ENCODE results near the gene CTXND1.

The CTXND1 gene

GRCh38 chr15:80285379-80285778 is 33.4 kb upstream of the CTXND1 start:
- no peak overlapping the region for H2BK120ac ChIP-seq (ENCODE audit: low read depth, low read length)
- H2BK12ac ChIP-seq (ENCODE audit: low read length in 2 of 2) = no peak overlapping the region
- H4K91ac ChIP-seq (ENCODE audit: low read length) = no peak overlapping the region
- no peak for DNase-seq
- H3K9ac ChIP-seq (ENCODE audit: low read length) = no peak overlapping the region
- no peaks in the 10 kb centered on the region for H3K79me1 ChIP-seq (replicated peaks; ENCODE audit: low read length, poor library complexity, severe bottlenecking)
- 89% methylated on average over 6 of the region's 8 CpGs for WGBS
- no peak overlapping the region for H2BK5ac ChIP-seq (ENCODE audit: low read depth, low read length, poor library complexity, severe bottlenecking)
- no peak overlapping the region for H4K8ac ChIP-seq (ENCODE audit: low read length)
- no peak overlapping the region for H3K23ac ChIP-seq (ENCODE audit: low read length in 2 of 2)
- H3K18ac ChIP-seq (ENCODE audit: low read depth in 1 of 2, low read length in 2 of 2) = no peak overlapping the region
- no peaks in the 10 kb centered on the region for H3K9me3 ChIP-seq (ENCODE audit: control insufficient read depth, low read length)
- no peak overlapping the region for H3K4me2 ChIP-seq (ENCODE audit: low read length, poor library complexity, severe bottlenecking)
- H3K36me3 ChIP-seq (ENCODE audit: control insufficient read depth in 1 of 2, insufficient read depth in 2 of 2, low read depth in 1 of 2, low read length in 2 of 2) = no peaks in the 10 kb centered on the region
- no peak overlapping the region for H2BK15ac ChIP-seq (ENCODE audit: low read depth, poor library complexity, severe bottlenecking)
- no peak overlapping the region for H3K4me3 ChIP-seq (ENCODE audit: insufficient read depth in 1 of 2, low read depth in 1 of 2, low read length in 2 of 2)
- H3K27me3 ChIP-seq (ENCODE audit: control insufficient read depth in 1 of 2, insufficient read depth in 1 of 2, low read length in 2 of 2) = peaks cover 14 to 50% of the 10 kb centered on the region in 2 experiments
- no peaks in the 10 kb centered on the region for H3K4me1 ChIP-seq (ENCODE audit: control insufficient read depth, insufficient read depth, low read depth, low read length)
- no peak overlapping the region for H3K14ac ChIP-seq (ENCODE audit: low read length in 2 of 2)
- H2AK5ac ChIP-seq (ENCODE audit: low read length, severe bottlenecking) = no peak overlapping the region
- H2AFZ ChIP-seq (ENCODE audit: low read depth, low read length) = no peak overlapping the region
- no peak overlapping the region for H3K4ac ChIP-seq (ENCODE audit: low read depth in 1 of 2, low read length in 2 of 2)
- H3K27ac ChIP-seq (ENCODE audit: low read length, poor library complexity, severe bottlenecking) = no peak overlapping the region

GRCh38 chr15:80283531-80283930 is 31.5 kb upstream of the CTXND1 start:
- Histone ChIP-seq H2BK120ac (ENCODE audit: low read depth, low read length) (no peak overlapping the region), H3K36me3 (ENCODE audit: control insufficient read depth in 1 of 2, insufficient read depth in 2 of 2, low read depth in 1 of 2, low read length in 2 of 2) (no peaks in the 10 kb centered on the region), H3K4ac (ENCODE audit: low read depth in 1 of 2, low read length in 2 of 2) (no peak overlapping the region), H2BK12ac (ENCODE audit: low read length in 2 of 2) (no peak overlapping the region), H4K8ac (ENCODE audit: low read length) (no peak overlapping the region), H3K9ac (ENCODE audit: low read length) (no peak overlapping the region), H3K14ac (ENCODE audit: low read length in 2 of 2) (no peak overlapping the region), H3K79me1 (replicated peaks; ENCODE audit: low read length, poor library complexity, severe bottlenecking) (no peaks in the 10 kb centered on the region), H3K27ac (ENCODE audit: low read length, poor library complexity, severe bottlenecking) (no peak overlapping the region), H3K23ac (ENCODE audit: low read length in 2 of 2) (no peak overlapping the region), H3K18ac (ENCODE audit: low read depth in 1 of 2, low read length in 2 of 2) (no peak overlapping the region), H4K91ac (ENCODE audit: low read length) (no peak overlapping the region), H2BK15ac (ENCODE audit: low read depth, poor library complexity, severe bottlenecking) (no peak overlapping the region), H2AFZ (ENCODE audit: low read depth, low read length) (no peak overlapping the region), H2BK5ac (ENCODE audit: low read depth, low read length, poor library complexity, severe bottlenecking) (no peak overlapping the region), H3K4me1 (ENCODE audit: control insufficient read depth, insufficient read depth, low read depth, low read length) (no peaks in the 10 kb centered on the region), H3K4me3 (ENCODE audit: insufficient read depth in 1 of 2, low read depth in 1 of 2, low read length in 2 of 2) (no peak overlapping the region), H3K4me2 (ENCODE audit: low read length, poor library complexity, severe bottlenecking) (no peak overlapping the region), H3K9me3 (ENCODE audit: control insufficient read depth, low read length) (no peaks in the 10 kb centered on the region), H2AK5ac (ENCODE audit: low read length, severe bottlenecking) (no peak overlapping the region), H3K27me3 (ENCODE audit: control insufficient read depth in 1 of 2, insufficient read depth in 1 of 2, low read length in 2 of 2) (peaks cover 17 to 40% of the 10 kb centered on the region in 2 experiments)
- WGBS = 47% methylated on average over 3 of the region's 3 CpGs
- no peak for DNase-seq

GRCh38 chr15:80277147-80277546 is 25.1 kb upstream of the CTXND1 start:
- no peaks in the 10 kb centered on the region for H3K9me3 ChIP-seq (ENCODE audit: control insufficient read depth, low read length)
- no peak overlapping the region for H3K14ac ChIP-seq (ENCODE audit: low read length in 2 of 2)
- H3K4me1 ChIP-seq (ENCODE audit: control insufficient read depth, insufficient read depth, low read depth, low read length) = no peaks in the 10 kb centered on the region
- H2BK12ac ChIP-seq (ENCODE audit: low read length in 2 of 2) = no peak overlapping the region
- H3K4me2 ChIP-seq (ENCODE audit: low read length, poor library complexity, severe bottlenecking) = no peak overlapping the region
- H2AFZ ChIP-seq (ENCODE audit: low read depth, low read length) = no peak overlapping the region
- H2BK15ac ChIP-seq (ENCODE audit: low read depth, poor library complexity, severe bottlenecking) = no peak overlapping the region
- DNase-seq = no peak
- no peaks in the 10 kb centered on the region for H3K79me1 ChIP-seq (replicated peaks; ENCODE audit: low read length, poor library complexity, severe bottlenecking)
- 73% methylated on average over 6 of the region's 6 CpGs for WGBS
- H2BK120ac ChIP-seq (ENCODE audit: low read depth, low read length) = no peak overlapping the region
- no peak overlapping the region for H2AK5ac ChIP-seq (ENCODE audit: low read length, severe bottlenecking)
- H3K4me3 ChIP-seq (ENCODE audit: insufficient read depth in 1 of 2, low read depth in 1 of 2, low read length in 2 of 2) = no peak overlapping the region
- no peak overlapping the region for H4K91ac ChIP-seq (ENCODE audit: low read length)
- H3K27ac ChIP-seq (ENCODE audit: low read length, poor library complexity, severe bottlenecking) = no peak overlapping the region
- H3K27me3 ChIP-seq (ENCODE audit: control insufficient read depth in 1 of 2, insufficient read depth in 1 of 2, low read length in 2 of 2) = peaks cover 11% of the 10 kb centered on the region in 2 experiments
- H3K18ac ChIP-seq (ENCODE audit: low read depth in 1 of 2, low read length in 2 of 2) = no peak overlapping the region
- H2BK5ac ChIP-seq (ENCODE audit: low read depth, low read length, poor library complexity, severe bottlenecking) = no peak overlapping the region
- no peak overlapping the region for H3K23ac ChIP-seq (ENCODE audit: low read length in 2 of 2)
- no peak overlapping the region for H3K4ac ChIP-seq (ENCODE audit: low read depth in 1 of 2, low read length in 2 of 2)
- H3K36me3 ChIP-seq (ENCODE audit: control insufficient read depth in 1 of 2, insufficient read depth in 2 of 2, low read depth in 1 of 2, low read length in 2 of 2) = no peaks in the 10 kb centered on the region
- H3K9ac ChIP-seq (ENCODE audit: low read length) = no peak overlapping the region
- H4K8ac ChIP-seq (ENCODE audit: low read length) = no peak overlapping the region

- Histone ChIP-seq H3K4ac (ENCODE audit: low read depth in 1 of 2, low read length in 2 of 2) (no peak overlapping the region), H2BK5ac (ENCODE audit: low read depth, low read length, poor library complexity, severe bottlenecking) (no peak overlapping the region), H4K91ac (ENCODE audit: low read length) (no peak overlapping the region), H2BK12ac (ENCODE audit: low read length in 2 of 2) (no peak overlapping the region), H3K18ac (ENCODE audit: low read depth in 1 of 2, low read length in 2 of 2) (no peak overlapping the region), H4K8ac (ENCODE audit: low read length) (no peak overlapping the region), H3K27me3 (ENCODE audit: control insufficient read depth in 1 of 2, insufficient read depth in 1 of 2, low read length in 2 of 2) (peaks cover 11 to 17% of the 10 kb centered on the region in 2 experiments), H3K9ac (ENCODE audit: low read length) (no peak overlapping the region), H3K79me1 (replicated peaks; ENCODE audit: low read length, poor library complexity, severe bottlenecking) (no peaks in the 10 kb centered on the region), H3K14ac (ENCODE audit: low read length in 2 of 2) (no peak overlapping the region), H3K4me1 (ENCODE audit: control insufficient read depth, insufficient read depth, low read depth, low read length) (no peaks in the 10 kb centered on the region), H2BK120ac (ENCODE audit: low read depth, low read length) (no peak overlapping the region), H3K4me3 (ENCODE audit: insufficient read depth in 1 of 2, low read depth in 1 of 2, low read length in 2 of 2) (no peak overlapping the region), H3K36me3 (ENCODE audit: control insufficient read depth in 1 of 2, insufficient read depth in 2 of 2, low read depth in 1 of 2, low read length in 2 of 2) (no peaks in the 10 kb centered on the region), H3K4me2 (ENCODE audit: low read length, poor library complexity, severe bottlenecking) (no peak overlapping the region), H3K9me3 (ENCODE audit: control insufficient read depth, low read length) (no peaks in the 10 kb centered on the region), H2AK5ac (ENCODE audit: low read length, severe bottlenecking) (no peak overlapping the region), H3K27ac (ENCODE audit: low read length, poor library complexity, severe bottlenecking) (no peak overlapping the region), H2AFZ (ENCODE audit: low read depth, low read length) (no peak overlapping the region), H3K23ac (ENCODE audit: low read length in 2 of 2) (no peak overlapping the region), H2BK15ac (ENCODE audit: low read depth, poor library complexity, severe bottlenecking) (no peak overlapping the region)
- WGBS = 61% methylated on average over 3 of the region's 3 CpGs
- DNase-seq = no peak
These were observed 23.9 kb upstream of the CTXND1 start for GRCh38 chr15:80275961-80276360.

Measured in mesenchymal stem cell (in vitro differentiated cells and primary cell).